HG02759 (cell line): ENCODE data around the gene FLNB.
"Not testable (repeated sequence)": the region's sequence is repeated elsewhere in the genome, so short reads cannot be mapped to it uniquely, and the experiment has no call there.

Experiments
- ATAC-seq: cut with Tn5 transposase; IDR thresholded peaks from one replicate; pipeline ENCODE4 v1.9.1; 2021; ENCODE audit warnings: mild to moderate bottlenecking, moderate library complexity; ENCODE audit not compliant: unreplicated experiment

Gene FLNB

DNA sequence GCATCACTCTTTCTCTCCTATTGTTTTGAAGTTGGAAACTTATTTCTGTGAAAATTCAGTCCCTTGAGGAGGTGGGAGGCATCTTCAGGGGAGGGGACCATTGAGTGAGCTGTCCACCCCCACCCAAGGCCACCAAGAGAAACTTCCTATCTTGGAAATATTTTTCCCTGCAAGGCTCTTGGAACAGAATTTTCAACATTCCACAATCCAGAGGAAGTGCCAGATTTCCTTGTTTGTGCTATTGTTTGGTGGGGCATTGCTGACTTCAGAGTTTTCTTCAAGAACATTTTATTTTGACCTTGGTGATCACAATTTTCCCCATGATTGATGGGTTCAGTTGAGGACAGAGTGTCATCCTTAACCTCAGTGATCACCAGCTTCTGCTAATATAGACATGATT lies 190.6 kb downstream of the FLNB start:
- no peak for ATAC-seq

DNA sequence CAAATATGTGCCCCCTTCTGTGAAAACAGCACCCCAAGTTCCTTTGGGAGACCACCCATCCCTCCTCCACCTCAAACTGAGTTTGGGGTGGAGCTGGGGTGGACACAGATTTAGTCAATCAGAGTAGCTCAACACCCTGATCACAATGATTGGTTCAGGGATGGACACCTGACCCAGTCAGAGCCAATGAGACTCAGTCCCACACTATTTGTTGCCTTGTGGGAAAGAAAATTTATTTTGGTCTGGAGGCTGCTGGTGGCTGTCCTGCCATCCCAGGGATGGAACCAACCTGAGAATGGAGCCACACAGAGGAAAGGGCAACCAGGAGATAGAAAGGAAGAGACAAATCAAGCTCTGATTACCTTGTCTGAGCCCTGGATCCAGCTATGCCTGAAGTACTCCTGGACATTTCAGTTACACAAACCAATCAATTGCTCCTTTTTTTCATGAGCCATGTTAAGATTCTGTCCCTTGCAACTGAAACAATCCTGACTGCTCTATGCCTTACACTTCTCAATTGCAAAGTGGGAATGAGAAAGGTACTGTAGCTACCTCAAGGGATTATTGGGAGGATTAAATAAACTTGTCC lies 192.0 kb downstream of the FLNB start:
- ATAC-seq, result no peak

DNA sequence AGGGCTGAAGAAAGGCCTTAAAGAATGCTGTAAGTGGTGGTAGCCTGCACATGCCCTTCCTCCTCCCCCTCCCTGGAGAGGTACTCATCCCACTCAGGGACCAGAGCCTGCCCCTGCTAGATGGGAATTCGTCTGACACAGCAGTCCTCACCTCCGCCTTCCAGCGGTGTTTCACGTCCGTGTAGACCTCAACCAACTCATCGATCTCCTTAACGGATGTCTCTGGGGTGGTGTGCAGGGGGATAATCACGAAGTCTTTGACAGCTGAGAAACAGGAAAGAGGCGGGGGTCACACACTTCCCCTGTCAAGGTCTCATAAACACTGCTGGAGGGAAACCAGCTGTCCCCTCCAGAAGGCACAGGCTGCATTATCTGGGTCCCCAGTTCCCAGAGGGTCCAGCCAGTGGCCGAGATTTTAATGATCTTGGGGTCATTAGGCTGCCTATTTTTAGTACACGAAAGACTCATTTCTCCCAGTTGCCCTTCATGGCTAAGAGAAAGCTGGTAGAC lies 192.7 kb downstream of the FLNB start:
- ATAC-seq, result no peak

DNA sequence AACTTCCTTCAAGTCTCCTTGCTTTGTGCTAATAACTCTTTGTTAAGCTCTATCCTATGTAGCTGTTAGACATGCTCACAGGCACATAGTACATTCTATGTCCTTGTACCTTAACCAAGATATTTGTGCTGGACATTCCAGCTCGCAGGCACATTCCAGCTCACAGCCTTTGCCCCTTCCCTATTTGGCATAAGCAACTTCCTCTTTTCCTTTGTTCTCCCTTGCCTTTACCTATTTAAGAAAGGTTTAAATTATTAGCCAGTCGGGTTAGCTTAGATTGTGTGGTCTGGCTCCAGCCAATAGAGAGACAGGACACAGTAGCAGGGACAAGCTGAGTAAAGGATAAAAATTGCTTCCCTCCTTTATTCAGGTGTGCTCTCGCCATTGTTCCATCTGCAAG lies 193.2 kb downstream of the FLNB start:
- not testable (repeated sequence) for ATAC-seq

DNA sequence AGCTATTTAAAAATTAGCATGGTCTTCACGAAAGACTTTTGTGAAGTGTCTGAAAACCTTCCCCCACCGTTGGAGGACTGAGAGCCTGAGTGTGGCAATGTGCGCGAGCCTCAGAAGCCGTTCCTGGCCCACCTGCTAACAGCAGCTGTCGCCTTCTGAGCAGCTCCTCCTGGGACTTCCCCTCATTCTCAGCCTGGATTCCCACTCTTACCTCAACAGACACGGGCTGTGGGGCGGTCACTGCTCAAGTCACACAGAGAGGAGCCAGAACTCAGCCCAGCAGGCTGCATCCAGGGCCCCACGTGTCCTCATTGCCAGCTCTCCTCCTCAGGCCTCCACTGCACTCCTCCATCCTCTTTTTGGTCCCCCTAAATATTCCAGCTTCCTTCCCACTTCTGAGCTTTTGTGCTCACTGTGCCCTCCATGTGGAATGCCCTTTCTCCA lies 194.7 kb downstream of the FLNB start:
- peak; percentile 75 for ATAC-seq

DNA sequence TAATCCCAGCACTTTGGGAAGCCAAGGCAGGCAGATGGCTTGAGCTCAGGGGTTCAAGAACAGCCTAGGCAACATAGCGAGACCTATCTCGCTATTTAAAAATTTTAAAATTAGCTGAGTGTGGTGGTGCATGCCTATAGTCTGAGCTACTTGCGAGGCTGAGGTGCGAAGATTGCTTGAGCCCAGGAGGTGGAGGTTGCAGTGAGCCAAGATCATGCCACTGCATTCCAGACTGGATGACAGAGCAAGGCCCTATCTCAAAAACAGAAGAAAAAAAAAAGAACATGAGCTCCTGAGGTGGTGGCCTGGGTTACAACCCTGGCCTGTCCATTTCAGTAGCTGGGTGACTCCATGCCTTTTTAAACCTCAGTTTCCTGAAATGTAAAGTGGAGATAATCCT lies 195.3 kb downstream of the FLNB start:
- ATAC-seq, result no peak

DNA sequence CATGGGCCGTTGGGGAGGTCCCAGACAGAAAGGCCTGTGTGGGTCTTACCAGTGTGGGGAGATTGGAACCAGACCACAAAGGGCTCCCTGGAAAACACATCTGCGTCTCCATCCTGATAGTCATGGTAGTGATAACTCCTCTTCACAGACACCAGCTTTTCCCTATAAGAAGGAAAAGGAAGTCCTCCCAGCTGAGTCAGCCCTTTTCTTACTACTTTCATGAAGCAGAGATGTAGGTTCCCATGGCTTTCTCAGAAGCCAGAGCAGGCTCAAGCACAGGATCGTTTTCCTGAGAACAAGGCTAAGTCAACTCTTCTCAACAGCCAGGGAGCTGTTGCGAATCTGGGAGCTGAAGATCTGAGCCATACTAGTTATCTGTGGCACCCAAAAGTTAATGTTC lies 196.5 kb downstream of the FLNB start:
- no peak for ATAC-seq

DNA sequence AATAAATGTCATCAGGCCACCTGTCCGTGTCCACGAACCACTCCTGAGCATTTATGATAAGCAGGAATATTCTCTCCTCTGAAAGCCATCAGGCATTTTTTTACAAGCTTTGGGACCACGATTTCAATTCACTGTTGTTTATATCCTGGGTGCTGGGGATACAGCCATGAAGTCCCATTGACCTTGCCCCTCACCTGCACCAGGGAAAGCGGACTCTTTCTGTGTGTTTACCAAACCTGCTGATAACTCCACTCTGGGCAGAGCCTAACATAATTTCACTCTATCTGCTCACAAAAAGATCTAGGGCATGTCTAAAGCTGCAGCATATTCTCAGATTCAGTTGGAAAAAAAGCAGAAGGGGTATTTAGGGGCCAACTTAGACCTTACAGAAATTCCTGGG lies 197.8 kb downstream of the FLNB start:
- no peak for ATAC-seq

DNA sequence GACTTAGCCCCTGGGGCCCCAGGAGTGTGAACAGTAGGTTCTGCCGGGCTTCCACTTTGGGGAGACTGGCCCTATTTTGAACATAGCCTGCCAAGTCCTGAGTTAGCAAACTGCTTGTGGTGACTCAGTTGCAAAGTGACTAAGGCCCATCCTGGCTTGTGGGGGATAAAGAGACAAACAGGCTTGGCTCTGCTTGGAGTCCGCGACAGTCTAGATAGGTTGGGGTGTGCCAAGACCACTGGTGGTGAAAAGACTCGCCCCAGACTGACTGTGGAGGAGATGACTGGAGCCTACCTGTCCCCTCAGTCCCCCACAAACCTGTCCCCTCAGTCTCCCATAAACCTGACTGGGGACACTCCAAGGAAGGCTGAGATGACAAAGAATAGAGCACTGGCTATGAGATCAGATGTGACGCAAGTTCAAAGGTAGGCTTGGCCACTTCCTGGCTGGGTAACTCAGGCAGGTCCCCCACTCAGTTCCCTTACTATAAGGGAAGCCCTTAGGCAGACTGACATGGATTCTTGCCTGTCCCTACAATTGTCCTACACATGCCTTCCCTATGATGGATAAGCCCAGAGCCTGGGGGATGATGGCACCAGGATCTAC lies 198.3 kb downstream of the FLNB start:
- ATAC-seq, result no peak

DNA sequence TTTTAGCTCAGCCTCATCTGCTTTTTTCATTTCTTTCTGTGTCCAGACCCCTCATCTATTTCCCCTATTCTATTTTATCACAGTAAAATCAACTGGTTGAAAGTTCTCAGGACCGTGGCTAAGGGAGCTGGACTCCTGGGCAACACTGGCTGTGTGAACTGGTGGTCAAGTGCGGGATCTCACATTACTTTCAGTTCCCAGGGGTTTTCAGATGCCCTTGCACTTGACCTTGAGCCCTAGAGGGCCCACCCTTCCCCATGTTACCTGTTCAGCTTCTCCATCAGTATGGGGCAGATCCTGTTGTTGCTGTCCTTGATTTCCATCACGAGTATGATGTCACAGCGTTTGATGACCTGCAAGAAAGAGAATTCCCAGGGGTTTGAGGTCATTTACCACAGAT lies 199.7 kb downstream of the FLNB start:
- ATAC-seq, result no peak

DNA sequence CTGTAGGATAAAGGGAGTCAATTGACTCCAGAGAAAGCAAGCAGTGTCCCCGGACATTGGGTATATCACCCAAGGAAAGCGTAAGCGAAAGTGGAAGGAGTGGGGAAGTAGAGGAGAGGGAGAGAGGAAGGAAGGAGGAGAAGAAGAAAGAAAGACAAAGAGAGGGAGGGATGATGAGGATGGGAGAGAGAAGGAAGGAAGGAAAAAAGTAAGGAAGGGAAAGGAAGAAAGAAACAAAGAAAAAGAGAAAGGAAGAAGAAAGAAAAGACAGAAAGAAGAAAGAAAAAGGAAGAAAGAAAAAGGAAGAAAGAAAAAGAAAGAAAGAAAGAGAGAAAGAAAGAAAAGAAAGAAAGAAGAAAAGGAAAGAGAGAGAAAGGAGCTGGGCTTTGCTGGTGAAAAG lies 201.7 kb downstream of the FLNB start:
- ATAC-seq, result no peak

DNA sequence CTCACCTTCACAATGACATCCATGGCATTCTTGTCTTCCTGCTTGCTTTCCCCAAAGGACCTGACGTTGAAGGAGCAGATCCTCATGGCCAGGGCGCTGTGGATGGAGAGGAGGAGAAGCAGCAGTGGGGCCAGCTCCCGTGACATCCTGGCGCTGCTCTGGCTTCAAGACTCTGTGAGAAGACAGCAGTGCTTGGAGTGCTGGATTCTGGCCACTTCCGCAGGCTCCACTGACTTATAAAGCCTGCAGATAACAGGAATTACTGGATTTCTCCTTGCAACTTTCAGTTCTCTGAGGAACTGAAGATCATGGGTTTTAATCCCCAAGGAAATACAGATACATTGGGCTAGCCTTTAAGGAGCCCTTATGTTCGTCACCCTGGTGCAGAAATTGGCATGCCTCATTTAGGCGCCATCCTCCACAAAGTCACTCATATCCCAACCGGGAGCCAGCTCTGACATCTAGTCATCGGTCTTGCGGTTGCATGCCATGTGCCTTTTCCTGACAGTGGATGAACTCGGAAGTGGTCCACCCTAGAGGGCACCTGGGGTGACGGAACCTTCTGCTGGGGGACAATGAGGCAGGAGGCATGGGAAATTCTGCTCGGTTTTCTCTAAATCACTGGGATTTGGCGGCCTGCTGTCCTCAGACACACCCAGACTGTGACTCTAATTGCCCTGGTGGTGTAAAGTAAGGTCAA lies 202.7 kb downstream of the FLNB start, which contains the start of gene DNASE1L3:
Gene DNASE1L3, minus strand, starts transcription at position 212 of the 700 bp plus-strand sequence. Its CDS starts 66 bp downstream, at position 146.
- ATAC-seq, result no peak

DNA sequence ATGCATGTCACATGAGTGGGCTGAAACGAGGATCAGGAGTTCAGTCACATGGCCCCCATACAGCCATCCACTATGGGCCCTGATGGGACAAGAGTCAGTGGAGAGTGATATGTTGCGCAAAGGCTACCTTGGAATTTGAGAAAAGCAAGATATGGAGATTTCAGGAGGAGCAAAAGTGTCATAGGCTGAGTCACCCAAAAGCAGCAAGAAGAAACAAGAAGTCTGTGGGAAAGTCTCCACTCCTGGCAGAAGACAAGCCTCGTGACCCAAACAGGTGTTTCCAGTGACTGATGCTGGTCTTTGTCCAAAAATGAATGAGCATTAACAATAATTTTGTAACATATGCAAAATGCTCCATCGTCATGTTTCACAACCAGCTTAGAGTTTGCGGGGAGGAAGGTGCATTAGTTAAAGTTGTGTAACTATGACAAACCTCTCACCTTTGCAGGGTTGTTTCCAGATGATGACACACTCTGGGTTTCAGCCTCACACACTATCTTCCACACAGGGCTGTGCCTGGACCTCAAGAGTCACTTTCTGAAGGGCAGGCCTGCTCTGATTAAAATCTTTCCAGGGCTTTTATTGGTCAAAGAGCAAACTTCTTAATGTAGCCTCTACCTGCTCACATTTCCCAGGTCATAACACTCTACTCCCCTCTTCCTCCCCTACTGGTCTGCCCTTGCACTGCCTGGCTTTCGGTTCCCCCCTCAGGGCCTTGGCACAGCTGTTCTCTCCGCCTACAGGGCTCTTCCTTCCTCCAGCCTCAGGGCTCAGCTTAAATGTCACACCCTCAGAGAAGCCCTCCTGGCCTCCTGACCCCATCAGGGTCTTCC lies 206.5 kb downstream of the FLNB start:
- ATAC-seq, result peak; percentile 79

DNA sequence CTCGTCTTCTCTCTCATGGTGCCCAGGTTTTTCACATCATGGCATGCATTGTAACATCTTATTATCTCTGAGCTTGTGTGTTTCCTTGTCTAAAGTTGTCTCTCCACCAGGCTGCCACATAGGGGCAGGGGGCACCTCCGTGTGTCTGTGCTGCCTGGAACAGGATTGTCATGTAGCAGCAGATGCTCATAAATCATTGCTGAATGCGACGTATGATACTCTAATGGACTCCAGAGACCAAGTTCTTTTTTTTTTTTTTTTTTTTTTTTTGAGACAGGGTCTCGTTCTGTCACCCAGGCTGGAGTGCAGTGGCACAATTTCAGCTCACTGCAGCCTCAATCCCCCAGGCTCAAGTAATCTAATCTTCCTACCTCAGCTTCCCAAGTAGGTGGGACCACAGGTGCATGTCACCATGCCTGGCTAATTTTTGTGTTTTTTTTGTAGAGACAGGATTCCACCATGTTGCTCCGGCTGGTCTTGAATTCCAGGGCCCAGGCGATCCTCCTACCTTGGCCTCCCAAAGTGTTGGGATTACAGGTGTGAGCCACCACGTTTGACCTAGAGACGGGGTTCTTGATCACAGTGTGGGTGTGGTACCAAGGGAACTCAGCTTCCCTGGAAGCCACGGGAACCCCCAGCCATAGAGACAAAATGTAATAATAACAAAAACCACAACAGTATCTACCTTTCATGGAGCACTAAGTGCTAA lies 207.2 kb downstream of the FLNB start:
- ATAC-seq, result peak; percentile 4

DNA sequence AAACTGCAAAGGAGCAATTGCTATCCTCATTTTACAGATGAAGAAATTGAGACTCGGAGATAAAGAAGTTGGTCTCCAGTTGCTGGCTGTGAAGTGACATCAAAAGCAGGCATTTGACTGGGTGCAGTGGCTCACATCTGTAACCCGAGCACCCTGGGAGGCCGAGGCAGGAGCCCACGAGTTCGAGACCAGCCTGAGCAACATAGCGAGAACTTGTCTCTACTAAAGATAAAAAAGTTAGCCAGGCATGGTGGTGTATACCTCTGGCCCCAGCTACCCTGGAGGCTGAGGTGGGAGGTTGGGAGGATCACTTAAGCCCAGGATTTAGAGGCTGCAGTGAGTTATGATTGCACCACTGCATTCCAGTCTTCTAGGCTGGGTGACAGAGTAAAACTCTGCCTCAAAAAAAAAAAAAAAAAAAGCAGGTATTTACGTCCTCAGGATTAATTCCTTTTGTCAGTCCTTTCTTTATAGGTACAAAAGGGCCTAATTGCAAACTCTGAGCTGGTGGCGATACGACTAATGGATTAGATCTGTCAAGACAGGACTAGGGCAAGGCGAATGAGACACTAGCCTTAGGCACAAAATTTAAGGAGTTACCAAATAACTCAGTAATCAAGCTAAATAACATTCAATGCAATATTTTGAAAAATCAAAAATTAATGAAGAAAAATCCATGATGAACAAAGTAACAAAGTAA lies 208.4 kb downstream of the FLNB start:
- no peak for ATAC-seq

DNA sequence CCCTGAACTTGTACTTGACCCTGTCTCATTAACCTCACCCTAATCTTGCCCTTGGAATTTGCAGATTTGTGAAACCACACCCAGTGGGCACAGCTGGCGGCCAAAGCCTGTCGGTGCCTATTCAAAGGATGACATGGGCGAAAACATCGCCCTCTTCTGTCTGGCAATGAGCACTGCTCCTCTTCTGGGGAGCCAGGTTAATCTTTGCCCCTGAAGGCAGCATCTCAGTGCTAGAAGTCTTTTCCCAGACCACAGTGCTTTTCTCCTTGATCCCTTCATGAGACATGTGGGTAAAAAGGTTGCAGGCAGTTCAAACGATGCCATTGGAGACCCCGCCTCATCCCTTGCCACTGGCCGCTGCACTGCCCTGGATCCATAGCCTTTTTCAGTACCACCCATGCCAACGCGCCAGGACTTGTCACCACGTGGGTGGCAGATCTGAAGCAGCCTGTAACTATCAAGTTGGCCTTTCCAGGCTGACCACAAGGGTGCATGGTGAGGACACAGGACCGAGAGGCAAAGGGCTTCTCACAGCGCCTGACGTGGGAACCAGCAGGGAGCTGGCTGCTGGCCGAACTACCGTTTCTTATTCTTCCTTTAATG lies 209.1 kb downstream of the FLNB start:
- no peak for ATAC-seq

DNA sequence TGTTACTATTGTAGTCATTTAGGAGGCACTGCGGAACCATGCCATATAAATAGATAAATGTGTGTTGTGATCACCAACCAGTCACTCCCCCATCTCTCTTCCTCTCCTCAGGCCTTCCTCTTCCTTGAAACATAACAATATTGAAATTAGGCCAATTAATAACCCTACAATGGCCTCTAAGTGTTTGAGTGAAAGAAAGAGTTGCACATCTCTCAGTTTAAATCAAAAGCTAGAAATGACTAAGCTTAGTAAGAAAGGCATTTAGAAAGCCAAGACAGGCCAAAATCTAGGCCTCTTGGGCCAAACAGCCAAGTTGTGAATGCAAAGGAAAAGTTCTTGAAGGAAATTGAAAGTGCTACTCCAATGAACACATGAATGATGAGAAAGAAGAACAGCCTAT lies 210.7 kb downstream of the FLNB start:
- no peak for ATAC-seq
